ENCODE results near the gene SMG1. TPM values are rescaled to one million over a fixed set of nuclear protein-coding genes. Genes with fewer than 3 reads are reported as not detected.
"Not testable (repeated sequence)": the region's sequence is repeated elsewhere in the genome, so short reads cannot be mapped to it uniquely, and the experiment has no call there.

SMG1 gene
- total and polyA plus RNA-seq, 4 donors = 11.3 to 139 (median 43.0) TPM

DNA sequence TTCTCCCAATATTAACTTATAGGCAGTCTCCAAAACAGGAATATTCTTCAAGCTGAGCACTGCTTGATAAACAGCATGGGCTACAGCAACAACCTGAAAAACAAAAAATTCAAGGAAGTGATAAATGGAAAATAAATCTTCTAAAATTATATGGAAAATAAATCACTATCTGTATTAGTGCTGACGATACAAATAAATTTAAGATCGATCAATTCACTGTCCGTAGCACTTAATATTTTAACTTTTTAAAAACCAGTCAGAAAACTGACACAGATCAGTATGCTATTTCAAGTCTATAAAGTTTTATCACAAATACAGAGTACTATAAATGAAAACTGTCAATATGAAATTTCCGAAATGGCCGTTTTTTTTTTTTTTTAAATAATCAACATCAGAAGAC, 49.9 kb downstream of the SMG1 start:
- H3K27me3 ChIP-seq (ENCODE audit: control insufficient read depth in 3 of 3, insufficient read depth in 3 of 3, low read length in 2 of 3); DNase-seq; H3K27ac ChIP-seq (ENCODE audit: low read depth in 1 of 2, low read length in 1 of 2); H3K9ac ChIP-seq (ENCODE audit: insufficient read depth in 1 of 2, low read length in 2 of 2); H3K4me3 ChIP-seq; ATAC-seq (ENCODE audit: insufficient read depth, low FRiP score); H3K4me1 ChIP-seq (ENCODE audit: control insufficient read depth in 5 of 5, insufficient read depth in 5 of 5, low read length in 5 of 5); H3K9me3 ChIP-seq (ENCODE audit: control insufficient read depth in 4 of 4, insufficient read depth in 3 of 4, low read length in 3 of 4): not testable (repeated sequence)
- peaks cover 0 to 19% (median 9%) of the 10 kb centered on the region in 4 donors for H3K36me3 ChIP-seq (ENCODE audit: control insufficient read depth in 4 of 4, insufficient read depth in 4 of 4, low read length in 4 of 4)
- 92 to 97% methylated on average over 5 of the region's 5 CpGs for WGBS, 2 donors

DNA sequence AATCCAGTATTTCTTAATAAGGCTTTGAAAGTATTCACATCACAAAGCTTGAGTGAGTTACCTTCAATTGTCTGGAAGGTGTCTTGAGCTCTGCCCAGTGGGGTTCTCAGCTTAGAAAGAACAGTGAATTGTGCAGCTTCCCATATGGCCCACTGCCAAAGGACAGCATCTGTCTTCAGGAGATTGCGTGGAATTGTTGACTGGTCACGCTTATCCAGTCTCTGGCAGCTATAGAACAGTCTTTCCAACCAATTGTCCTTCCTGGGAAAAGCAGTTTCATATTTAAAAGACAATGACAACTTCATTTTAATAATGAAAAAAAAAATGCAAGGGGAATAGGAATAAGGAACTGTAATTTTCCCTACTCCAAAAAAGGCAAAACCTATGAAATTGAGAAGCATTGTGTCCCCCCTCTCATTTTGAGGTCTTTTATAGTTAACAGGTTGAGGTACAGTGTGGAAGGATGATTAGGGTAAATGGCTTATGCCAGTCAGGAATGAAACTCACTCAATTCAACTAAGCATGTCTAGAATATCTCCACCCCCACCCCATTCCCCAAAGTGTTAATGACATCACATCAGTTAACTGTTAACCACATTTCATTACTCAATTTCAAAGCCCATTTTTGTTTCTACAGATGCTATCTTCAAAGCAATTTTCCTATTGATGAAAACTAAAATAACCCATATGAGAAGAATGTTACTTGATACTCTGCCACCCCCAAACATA, 57.0 kb downstream of the SMG1 start:
- H3K9ac ChIP-seq (ENCODE audit: insufficient read depth in 1 of 2, low read length in 2 of 2); H3K4me3 ChIP-seq; H3K27ac ChIP-seq (ENCODE audit: low read depth in 1 of 2, low read length in 1 of 2); ATAC-seq (ENCODE audit: insufficient read depth, low FRiP score); H3K27me3 ChIP-seq (ENCODE audit: control insufficient read depth in 3 of 3, insufficient read depth in 3 of 3, low read length in 2 of 3); H3K4me1 ChIP-seq (ENCODE audit: control insufficient read depth in 5 of 5, insufficient read depth in 5 of 5, low read length in 5 of 5); H3K9me3 ChIP-seq (ENCODE audit: control insufficient read depth in 4 of 4, insufficient read depth in 3 of 4, low read length in 3 of 4): not testable (repeated sequence)
- WGBS, 2 donors = 16 to 54% methylated on average over 2 of the region's 2 CpGs
- peak in 1 of 3 donors; percentile 6 for DNase-seq
- H3K36me3 ChIP-seq (ENCODE audit: control insufficient read depth in 4 of 4, insufficient read depth in 4 of 4, low read length in 4 of 4) = peaks cover 0 to 13% (median 11%) of the 10 kb centered on the region in 4 donors

DNA sequence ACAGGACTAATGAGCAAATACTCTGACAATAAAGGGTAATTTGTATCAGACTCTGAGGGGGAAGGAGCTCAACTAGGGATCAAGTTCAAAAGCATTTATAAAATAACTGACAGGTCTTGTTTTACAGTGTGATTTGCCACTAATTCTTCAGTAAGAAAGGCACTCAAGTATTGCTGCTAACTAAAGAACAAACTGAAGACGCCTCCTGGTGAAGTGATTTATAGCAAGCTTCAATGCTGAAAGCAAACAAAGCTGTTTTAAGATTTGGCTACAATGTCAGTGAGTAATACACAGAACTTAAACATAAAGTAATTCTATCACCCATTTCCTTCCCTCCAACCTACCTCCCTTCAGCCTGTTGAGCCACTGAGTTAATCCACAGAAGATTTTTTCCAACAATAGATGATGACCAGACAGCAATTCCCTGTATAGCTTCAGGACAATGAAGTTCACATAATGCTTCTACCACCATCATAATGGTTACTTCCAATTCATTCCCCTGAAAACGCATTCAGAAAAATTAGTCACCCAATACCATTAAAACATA, 59.9 kb downstream of the SMG1 start:
- not testable (repeated sequence) for ATAC-seq (ENCODE audit: insufficient read depth, low FRiP score); H3K9me3 ChIP-seq (ENCODE audit: control insufficient read depth in 4 of 4, insufficient read depth in 3 of 4, low read length in 3 of 4); H3K27ac ChIP-seq (ENCODE audit: low read depth in 1 of 2, low read length in 1 of 2); H3K27me3 ChIP-seq (ENCODE audit: control insufficient read depth in 3 of 3, insufficient read depth in 3 of 3, low read length in 2 of 3); H3K9ac ChIP-seq (ENCODE audit: insufficient read depth in 1 of 2, low read length in 2 of 2); H3K4me1 ChIP-seq (ENCODE audit: control insufficient read depth in 5 of 5, insufficient read depth in 5 of 5, low read length in 5 of 5); H3K4me3 ChIP-seq; DNase-seq
- peaks cover 0 to 13% (median 10%) of the 10 kb centered on the region in 4 donors for H3K36me3 ChIP-seq (ENCODE audit: control insufficient read depth in 4 of 4, insufficient read depth in 4 of 4, low read length in 4 of 4)
- WGBS, 2 donors = 87 to 90% methylated on average over 2 of the region's 2 CpGs

DNA sequence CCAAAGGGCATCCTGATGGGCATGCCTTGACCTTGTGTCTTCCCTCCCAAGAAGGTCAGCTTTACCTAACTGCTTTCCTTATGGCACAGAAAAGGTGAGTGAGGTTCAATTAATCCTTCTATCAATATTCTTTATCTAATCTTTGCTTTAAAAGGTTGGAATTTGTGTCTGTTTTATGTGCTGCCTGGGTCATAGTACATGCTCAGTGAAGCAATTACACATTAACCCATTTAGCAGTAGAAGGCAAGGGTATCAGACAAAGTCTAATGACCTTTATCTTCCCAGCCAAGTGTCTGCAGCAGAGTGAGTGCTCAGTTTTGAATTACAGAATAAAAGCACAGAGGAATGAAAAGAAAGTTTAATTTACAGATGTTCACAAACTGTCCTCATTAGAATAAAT, 63.3 kb downstream of the SMG1 start:
- H3K27ac ChIP-seq (ENCODE audit: low read depth in 1 of 2, low read length in 1 of 2); H3K9ac ChIP-seq (ENCODE audit: insufficient read depth in 1 of 2, low read length in 2 of 2); H3K27me3 ChIP-seq (ENCODE audit: control insufficient read depth in 3 of 3, insufficient read depth in 3 of 3, low read length in 2 of 3); H3K4me1 ChIP-seq (ENCODE audit: control insufficient read depth in 5 of 5, insufficient read depth in 5 of 5, low read length in 5 of 5); ATAC-seq (ENCODE audit: insufficient read depth, low FRiP score); H3K9me3 ChIP-seq (ENCODE audit: control insufficient read depth in 4 of 4, insufficient read depth in 3 of 4, low read length in 3 of 4); DNase-seq; H3K4me3 ChIP-seq: not testable (repeated sequence)
- H3K36me3 ChIP-seq (ENCODE audit: control insufficient read depth in 4 of 4, insufficient read depth in 4 of 4, low read length in 4 of 4) = peaks cover 0 to 14% (median 6%) of the 10 kb centered on the region in 4 donors

DNA sequence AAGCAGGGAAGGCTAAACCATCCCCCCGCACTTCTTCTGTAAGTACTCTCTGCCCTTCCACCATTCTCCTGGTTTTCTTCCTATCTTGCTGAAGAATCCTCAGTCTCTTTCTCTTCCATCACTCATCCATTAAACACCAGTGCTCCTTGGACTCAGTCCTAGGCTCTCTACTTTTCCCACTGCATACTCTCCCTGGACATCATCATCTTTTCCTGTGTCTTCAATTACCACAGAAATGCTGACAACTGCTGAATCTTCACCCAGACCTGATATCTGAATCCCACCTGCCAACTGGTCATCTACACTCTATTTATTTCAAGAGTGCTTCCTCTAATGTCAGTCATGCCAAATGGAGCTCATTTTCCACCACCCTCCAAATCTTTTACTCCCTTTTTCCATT, 71.0 kb downstream of the SMG1 start:
- Histone ChIP-seq H3K4me3 (no peak overlapping the region), H3K27ac (ENCODE audit: low read depth in 1 of 2, low read length in 1 of 2) (no peak overlapping the region), H3K36me3 (ENCODE audit: control insufficient read depth in 4 of 4, insufficient read depth in 4 of 4, low read length in 4 of 4) (peaks cover 16 to 32% (median 27%) of the 10 kb centered on the region in 4 donors), H3K4me1 (ENCODE audit: control insufficient read depth in 5 of 5, insufficient read depth in 5 of 5, low read length in 5 of 5) (no peaks in the 10 kb centered on the region), H3K27me3 (ENCODE audit: control insufficient read depth in 3 of 3, insufficient read depth in 3 of 3, low read length in 2 of 3) (no peaks in the 10 kb centered on the region), H3K9ac (ENCODE audit: insufficient read depth in 1 of 2, low read length in 2 of 2) (no peak overlapping the region), H3K9me3 (ENCODE audit: control insufficient read depth in 4 of 4, insufficient read depth in 3 of 4, low read length in 3 of 4) (no peaks in the 10 kb centered on the region)
- DNase-seq (no peak), ATAC-seq (ENCODE audit: insufficient read depth, low FRiP score) (no peak)
- TF ChIP-seq, protein P1, sequence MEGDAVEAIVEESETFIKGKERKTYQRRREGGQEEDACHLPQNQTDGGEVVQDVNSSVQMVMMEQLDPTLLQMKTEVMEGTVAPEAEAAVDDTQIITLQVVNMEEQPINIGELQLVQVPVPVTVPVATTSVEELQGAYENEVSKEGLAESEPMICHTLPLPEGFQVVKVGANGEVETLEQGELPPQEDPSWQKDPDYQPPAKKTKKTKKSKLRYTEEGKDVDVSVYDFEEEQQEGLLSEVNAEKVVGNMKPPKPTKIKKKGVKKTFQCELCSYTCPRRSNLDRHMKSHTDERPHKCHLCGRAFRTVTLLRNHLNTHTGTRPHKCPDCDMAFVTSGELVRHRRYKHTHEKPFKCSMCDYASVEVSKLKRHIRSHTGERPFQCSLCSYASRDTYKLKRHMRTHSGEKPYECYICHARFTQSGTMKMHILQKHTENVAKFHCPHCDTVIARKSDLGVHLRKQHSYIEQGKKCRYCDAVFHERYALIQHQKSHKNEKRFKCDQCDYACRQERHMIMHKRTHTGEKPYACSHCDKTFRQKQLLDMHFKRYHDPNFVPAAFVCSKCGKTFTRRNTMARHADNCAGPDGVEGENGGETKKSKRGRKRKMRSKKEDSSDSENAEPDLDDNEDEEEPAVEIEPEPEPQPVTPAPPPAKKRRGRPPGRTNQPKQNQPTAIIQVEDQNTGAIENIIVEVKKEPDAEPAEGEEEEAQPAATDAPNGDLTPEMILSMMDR (IDR thresholded peaks at IDR 0.05; ENCODE audit: control extremely low read depth, extremely low read depth) = no peak
- WGBS, 2 donors = 93 to 100% methylated on average over 1 of the region's 1 CpG
